K562 (cell line): ENCODE measurements around the gene NSDHL. TPM values are rescaled to one million over a fixed set of nuclear protein-coding genes. Genes with fewer than 3 reads are reported as not detected.

ENCODE experiments used
- polyA plus RNA-seq, 8 experiments: library from polyadenylated mRNA; depleted of rRNA in 4 of 8; stranded (reverse) in 5 of 8; unstranded in 3 of 8; fragments of >200 nt; fragmentation: Nextera tagmentation in 2 of 8; fragmentation: Illumina TruSeq in 1 of 8; extraction: Ambion mirVana in 2 of 8; extraction: Trizol in 1 of 8; gene quantifications; 2 replicates each; pipeline versions ENCODE4 v1.2.1 to v1.2.3, GENCODE V29; 2011 to 2014; ENCODE audit warnings: inconsistent platforms in 1 of 8, missing spikeins in 1 of 8
- total RNA-seq, 7 experiments: library from RNA; depleted of rRNA in 6 of 7; stranded (reverse); fragments of >200 nt in 6 of 7; fragmentation: Illumina TruSeq in 2 of 7; extraction: Trizol in 2 of 7; gene quantifications; 2 replicates each; pipeline versions ENCODE4 v1.2.1 to v1.2.3, GENCODE V29; 2011 to 2021; ENCODE audit warnings: low replicate concordance in 1 of 7

The NSDHL gene
- total and polyA plus RNA-seq, 9 of the 15 experiments (the other 6 are each of a cell fraction or from before 2014, with no cell fraction given): 22.5 to 63.4 (median 40.8) TPM

Other genes with a start within 250 kb of the NSDHL start
Only the 7 nearest of the 14 such genes appear.
- 43.1 and 64.4 TPM in 2 replicates for gene CSAG1, start 97.3 kb upstream of the NSDHL start, total RNA-seq (2014; rRNA removed)
- gene CSAG1, start 97.3 kb upstream of the NSDHL start, total RNA-seq (2014; rRNA removed; fragmentation: Illumina TruSeq; extraction: Trizol): 57.6 and 62.1 TPM in 2 replicates
- 79.3 and 85.1 TPM in 2 replicates for gene CSAG1, start 97.3 kb upstream of the NSDHL start, total RNA-seq (2015; rRNA removed; fragmentation: Illumina TruSeq; extraction: Trizol)
- 56.2 and 58.3 TPM in 2 replicates for gene CSAG1, start 97.3 kb upstream of the NSDHL start, total RNA-seq (2021)
- gene CSAG1, start 97.3 kb upstream of the NSDHL start, polyA plus RNA-seq (2011; rRNA removed): 57.9 and 59.2 TPM in 2 replicates
- 89.8 and 117 TPM in 2 replicates for gene CSAG1, start 97.3 kb upstream of the NSDHL start, polyA plus RNA-seq (2014; fragmentation: Illumina TruSeq; extraction: Trizol)
- 100 to 1,000 TPM; 158 to 170 TPM for gene CSAG1, start 97.3 kb upstream of the NSDHL start, polyA plus RNA-seq (2014; fragmentation: Nextera tagmentation; extraction: Ambion mirVana)
- gene CSAG1, start 97.3 kb upstream of the NSDHL start, polyA plus RNA-seq (2014; rRNA removed): 51.0 and 72.4 TPM in 2 replicates
- 93.3 and 103 TPM in 2 replicates for gene MAGEA12, start 97.3 kb upstream of the NSDHL start, total RNA-seq (2014; rRNA removed)
- gene MAGEA12, start 97.3 kb upstream of the NSDHL start, total RNA-seq (2014; rRNA removed; fragmentation: Illumina TruSeq; extraction: Trizol): 64.0 and 71.3 TPM in 2 replicates
- gene MAGEA12, start 97.3 kb upstream of the NSDHL start, total RNA-seq (2015; rRNA removed; fragmentation: Illumina TruSeq; extraction: Trizol): 77.4 and 78.2 TPM in 2 replicates
- gene MAGEA12, start 97.3 kb upstream of the NSDHL start, total RNA-seq (2021): 76.2 and 80.4 TPM in 2 replicates
- gene MAGEA12, start 97.3 kb upstream of the NSDHL start, polyA plus RNA-seq (2011; rRNA removed): 87.8 and 93.3 TPM in 2 replicates
- 91.2 and 91.4 TPM in 2 replicates for gene MAGEA12, start 97.3 kb upstream of the NSDHL start, polyA plus RNA-seq (2014; fragmentation: Illumina TruSeq; extraction: Trizol)
- 10 to 100 TPM; 53.4 to 74.0 TPM for gene MAGEA12, start 97.3 kb upstream of the NSDHL start, polyA plus RNA-seq (2014; fragmentation: Nextera tagmentation; extraction: Ambion mirVana)
- gene MAGEA12, start 97.3 kb upstream of the NSDHL start, polyA plus RNA-seq (2014; rRNA removed): 95.5 and 101 TPM in 2 replicates
- 39.7 and 43.0 TPM in 2 replicates for gene MAGEA2, start 77.2 kb upstream of the NSDHL start, total RNA-seq (2014; rRNA removed)
- 34.9 and 35.6 TPM in 2 replicates for gene MAGEA2, start 77.2 kb upstream of the NSDHL start, total RNA-seq (2014; rRNA removed; fragmentation: Illumina TruSeq; extraction: Trizol)
- 33.0 and 37.1 TPM in 2 replicates for gene MAGEA2, start 77.2 kb upstream of the NSDHL start, total RNA-seq (2015; rRNA removed; fragmentation: Illumina TruSeq; extraction: Trizol)
- gene MAGEA2, start 77.2 kb upstream of the NSDHL start, total RNA-seq (2021): 23.5 and 27.5 TPM in 2 replicates
- gene MAGEA2, start 77.2 kb upstream of the NSDHL start, polyA plus RNA-seq (2011; rRNA removed): 48.5 and 80.3 TPM in 2 replicates
- gene MAGEA2, start 77.2 kb upstream of the NSDHL start, polyA plus RNA-seq (2014; fragmentation: Illumina TruSeq; extraction: Trizol): 30.5 and 38.8 TPM in 2 replicates
- gene MAGEA2, start 77.2 kb upstream of the NSDHL start, polyA plus RNA-seq (2014; fragmentation: Nextera tagmentation; extraction: Ambion mirVana): 10 to 100 TPM; 18.6 to 32.5 TPM
- 45.1 and 45.2 TPM in 2 replicates for gene MAGEA2, start 77.2 kb upstream of the NSDHL start, polyA plus RNA-seq (2014; rRNA removed)
- 3.9 and 4.2 TPM in 2 replicates for gene CSAG3, start 71.8 kb upstream of the NSDHL start, total RNA-seq (2014; rRNA removed)
- gene CSAG3, start 71.8 kb upstream of the NSDHL start, total RNA-seq (2014; rRNA removed; fragmentation: Illumina TruSeq; extraction: Trizol): 11.7 and 11.9 TPM in 2 replicates
- 14.4 and 17.8 TPM in 2 replicates for gene CSAG3, start 71.8 kb upstream of the NSDHL start, total RNA-seq (2015; rRNA removed; fragmentation: Illumina TruSeq; extraction: Trizol)
- 12.3 and 12.7 TPM in 2 replicates for gene CSAG3, start 71.8 kb upstream of the NSDHL start, total RNA-seq (2021)
- 18.0 and 36.6 TPM in 2 replicates for gene CSAG3, start 71.8 kb upstream of the NSDHL start, polyA plus RNA-seq (2011; rRNA removed)
- 26.0 and 32.8 TPM in 2 replicates for gene CSAG3, start 71.8 kb upstream of the NSDHL start, polyA plus RNA-seq (2014; fragmentation: Illumina TruSeq; extraction: Trizol)
- gene CSAG3, start 71.8 kb upstream of the NSDHL start, polyA plus RNA-seq (2014; fragmentation: Nextera tagmentation; extraction: Ambion mirVana): 10 to 100 TPM; 17.6 to 23.1 TPM
- gene CSAG3, start 71.8 kb upstream of the NSDHL start, polyA plus RNA-seq (2014; rRNA removed): 18.3 and 21.1 TPM in 2 replicates
- 132 and 140 TPM in 2 replicates for gene MAGEA6, start 61.4 kb upstream of the NSDHL start, total RNA-seq (2014; rRNA removed)
- gene MAGEA6, start 61.4 kb upstream of the NSDHL start, total RNA-seq (2014; rRNA removed; fragmentation: Illumina TruSeq; extraction: Trizol): 77.9 and 80.5 TPM in 2 replicates
- gene MAGEA6, start 61.4 kb upstream of the NSDHL start, total RNA-seq (2015; rRNA removed; fragmentation: Illumina TruSeq; extraction: Trizol): 90.3 and 92.5 TPM in 2 replicates
- 107 and 113 TPM in 2 replicates for gene MAGEA6, start 61.4 kb upstream of the NSDHL start, total RNA-seq (2021)
- gene MAGEA6, start 61.4 kb upstream of the NSDHL start, polyA plus RNA-seq (2011; rRNA removed): 95.3 and 116 TPM in 2 replicates
- 103 and 119 TPM in 2 replicates for gene MAGEA6, start 61.4 kb upstream of the NSDHL start, polyA plus RNA-seq (2014; fragmentation: Illumina TruSeq; extraction: Trizol)
- gene MAGEA6, start 61.4 kb upstream of the NSDHL start, polyA plus RNA-seq (2014; fragmentation: Nextera tagmentation; extraction: Ambion mirVana): 10 to 100 TPM; 15.4 to 26.2 TPM
- 95.5 and 101 TPM in 2 replicates for gene MAGEA6, start 61.4 kb upstream of the NSDHL start, polyA plus RNA-seq (2014; rRNA removed)
- 15.7 and 16.7 TPM in 2 replicates for gene CETN2, start 306 bp upstream of the NSDHL start, total RNA-seq (2014; rRNA removed)
- gene CETN2, start 306 bp upstream of the NSDHL start, total RNA-seq (2014; rRNA removed; fragmentation: Illumina TruSeq; extraction: Trizol): 27.6 and 32.6 TPM in 2 replicates
- 26.9 and 28.8 TPM in 2 replicates for gene CETN2, start 306 bp upstream of the NSDHL start, total RNA-seq (2015; rRNA removed; fragmentation: Illumina TruSeq; extraction: Trizol)
- gene CETN2, start 306 bp upstream of the NSDHL start, total RNA-seq (2021): 17.6 and 19.7 TPM in 2 replicates
- 28.8 and 35.0 TPM in 2 replicates for gene CETN2, start 306 bp upstream of the NSDHL start, polyA plus RNA-seq (2011; rRNA removed)
- 27.8 and 37.1 TPM in 2 replicates for gene CETN2, start 306 bp upstream of the NSDHL start, polyA plus RNA-seq (2014; fragmentation: Illumina TruSeq; extraction: Trizol)
- gene CETN2, start 306 bp upstream of the NSDHL start, polyA plus RNA-seq (2014; fragmentation: Nextera tagmentation; extraction: Ambion mirVana): 10 to 100 TPM; 24.7 to 36.0 TPM
- 22.3 and 22.6 TPM in 2 replicates for gene CETN2, start 306 bp upstream of the NSDHL start, polyA plus RNA-seq (2014; rRNA removed)
- gene ZNF185, start 67.0 kb downstream of the NSDHL start, total RNA-seq (2014; rRNA removed): 0.18 and 0.24 TPM in 2 replicates
- 0.22 and 0.26 TPM in 2 replicates for gene ZNF185, start 67.0 kb downstream of the NSDHL start, total RNA-seq (2014; rRNA removed; fragmentation: Illumina TruSeq; extraction: Trizol)
- 0.19 and 0.22 TPM in 2 replicates for gene ZNF185, start 67.0 kb downstream of the NSDHL start, total RNA-seq (2015; rRNA removed; fragmentation: Illumina TruSeq; extraction: Trizol)
- gene ZNF185, start 67.0 kb downstream of the NSDHL start, total RNA-seq (2021): 0.24 and 0.40 TPM in 2 replicates
- gene ZNF185, start 67.0 kb downstream of the NSDHL start, polyA plus RNA-seq (2011; rRNA removed): 0.95 and 1.1 TPM in 2 replicates
- gene ZNF185, start 67.0 kb downstream of the NSDHL start, polyA plus RNA-seq (2014; fragmentation: Illumina TruSeq; extraction: Trizol): 0.57 and 0.64 TPM in 2 replicates
- under 1 TPM; 0.08 to 0.18 TPM for gene ZNF185, start 67.0 kb downstream of the NSDHL start, polyA plus RNA-seq (2014; fragmentation: Nextera tagmentation; extraction: Ambion mirVana)
- gene ZNF185, start 67.0 kb downstream of the NSDHL start, polyA plus RNA-seq (2014; rRNA removed): 0.35 and 0.38 TPM in 2 replicates